ENCODE results near the gene C5. TPM values are rescaled to one million over a fixed set of nuclear protein-coding genes. Genes with fewer than 3 reads are reported as not detected.
"Not testable (repeated sequence)": the region's sequence is repeated elsewhere in the genome, so short reads cannot be mapped to it uniquely, and the experiment has no call there.

Gene C5
- total RNA-seq: 1 to 10 TPM in 2 of 3 donors, under 1 TPM in 1; 0.58 to 3.8 (median 1.3) TPM
- long read RNA-seq, donor 1, partial matches to known transcripts: 0 of 1 reads
- long read RNA-seq, donor 1, other reads (novel, unspliced or antisense): 1 of 1 reads
- long read RNA-seq, donor 2, partial matches to known transcripts: 1 of 1 reads
- long read RNA-seq, donor 2, other reads (novel, unspliced or antisense): 0 of 1 reads

- intact Hi-C loops (cut with DNase I, micrococcal nuclease): no loop called here
- H3K4me3 ChIP-seq: no peak within 1 kb of the TSS
- no peaks in the 10 kb centered on the region for H3K9me3 ChIP-seq
- no peaks in the 10 kb centered on the region for H3K4me1 ChIP-seq (ENCODE audit: low read depth)
- TF ChIP-seq, protein P1, sequence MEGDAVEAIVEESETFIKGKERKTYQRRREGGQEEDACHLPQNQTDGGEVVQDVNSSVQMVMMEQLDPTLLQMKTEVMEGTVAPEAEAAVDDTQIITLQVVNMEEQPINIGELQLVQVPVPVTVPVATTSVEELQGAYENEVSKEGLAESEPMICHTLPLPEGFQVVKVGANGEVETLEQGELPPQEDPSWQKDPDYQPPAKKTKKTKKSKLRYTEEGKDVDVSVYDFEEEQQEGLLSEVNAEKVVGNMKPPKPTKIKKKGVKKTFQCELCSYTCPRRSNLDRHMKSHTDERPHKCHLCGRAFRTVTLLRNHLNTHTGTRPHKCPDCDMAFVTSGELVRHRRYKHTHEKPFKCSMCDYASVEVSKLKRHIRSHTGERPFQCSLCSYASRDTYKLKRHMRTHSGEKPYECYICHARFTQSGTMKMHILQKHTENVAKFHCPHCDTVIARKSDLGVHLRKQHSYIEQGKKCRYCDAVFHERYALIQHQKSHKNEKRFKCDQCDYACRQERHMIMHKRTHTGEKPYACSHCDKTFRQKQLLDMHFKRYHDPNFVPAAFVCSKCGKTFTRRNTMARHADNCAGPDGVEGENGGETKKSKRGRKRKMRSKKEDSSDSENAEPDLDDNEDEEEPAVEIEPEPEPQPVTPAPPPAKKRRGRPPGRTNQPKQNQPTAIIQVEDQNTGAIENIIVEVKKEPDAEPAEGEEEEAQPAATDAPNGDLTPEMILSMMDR (IDR thresholded peaks at IDR 0.05): no peak
- DNase-seq (no peak), ATAC-seq (no peak)
- no peaks in the 10 kb centered on the region for H3K36me3 ChIP-seq (ENCODE audit: low read depth)
Measured at GRCh38 chr9:121050128-121050988, at the start of gene C5. C5 (minus strand) TSS chr9:121050275; CDS start chr9:121050246, 29 bp downstream.

DNA sequence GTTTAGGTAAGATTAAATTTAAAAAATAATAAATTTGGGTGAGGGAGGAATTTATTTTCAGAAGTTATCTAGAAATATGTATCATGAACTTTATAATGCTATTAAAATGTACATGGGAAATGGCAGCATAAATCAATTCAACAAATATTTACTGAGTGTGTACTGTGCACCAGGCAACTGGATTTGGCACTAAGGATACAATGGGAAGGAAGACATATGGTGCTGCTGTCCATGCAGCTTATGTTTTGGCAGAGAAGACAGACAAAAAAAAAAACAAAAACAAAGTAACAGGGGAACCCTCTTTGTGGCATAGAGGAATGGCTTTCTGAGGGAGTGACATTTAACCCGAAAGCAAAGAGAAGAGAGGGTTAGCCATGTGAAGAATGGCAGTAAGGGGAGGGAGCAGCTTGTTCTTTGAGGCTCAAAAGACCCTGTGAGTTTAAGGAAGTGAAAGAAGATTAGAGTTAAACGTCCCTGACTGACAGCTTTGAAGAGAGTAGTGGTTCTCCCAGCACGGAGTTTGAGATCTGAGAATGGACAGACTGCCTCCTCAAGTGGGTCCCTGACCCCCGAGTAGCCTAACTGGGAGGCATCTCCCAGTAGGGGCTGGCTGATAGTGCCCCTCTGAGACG, 48.6 kb upstream of the C5 start:
- no peak for DNase-seq
- Histone ChIP-seq H3K36me3 (ENCODE audit: low read depth) (no peaks in the 10 kb centered on the region), H3K4me1 (ENCODE audit: low read depth) (no peaks in the 10 kb centered on the region), H3K4me3 (no peak overlapping the region), H3K9me3 (no peaks in the 10 kb centered on the region)
- intact Hi-C loops (cut with DNase I, micrococcal nuclease): no loop called here
- peak; percentile 24 for ATAC-seq
- TF ChIP-seq, protein P1 (IDR thresholded peaks at IDR 0.05): no peak

DNA sequence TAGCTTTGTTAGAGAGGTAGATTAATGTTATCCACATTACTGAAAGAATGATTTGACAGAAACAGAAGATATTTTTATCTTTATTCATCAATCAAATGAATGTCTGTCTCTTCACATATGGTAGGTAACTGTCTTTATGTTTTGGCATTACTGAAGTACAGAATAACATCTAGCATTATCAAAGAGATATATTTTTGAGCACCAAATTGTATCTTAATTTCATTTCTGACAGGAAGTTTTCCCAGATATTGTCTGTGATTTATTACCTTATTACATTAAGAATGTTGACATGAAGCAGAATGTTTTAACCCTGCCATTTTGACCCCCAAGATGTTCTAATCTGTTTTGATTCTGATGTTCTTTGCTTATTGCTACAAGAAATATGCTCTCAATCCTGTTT, 45.0 kb upstream of the C5 start:
- H3K36me3 ChIP-seq (ENCODE audit: low read depth): no peaks in the 10 kb centered on the region
- no peaks in the 10 kb centered on the region for H3K9me3 ChIP-seq
- no peaks in the 10 kb centered on the region for H3K4me1 ChIP-seq (ENCODE audit: low read depth)
- TF ChIP-seq, protein P1 (IDR thresholded peaks at IDR 0.05): no peak
- no peak overlapping the region for H3K4me3 ChIP-seq
- DNase-seq (no peak), ATAC-seq (no peak)
- intact Hi-C loops (cut with DNase I, micrococcal nuclease): no loop called here

DNA sequence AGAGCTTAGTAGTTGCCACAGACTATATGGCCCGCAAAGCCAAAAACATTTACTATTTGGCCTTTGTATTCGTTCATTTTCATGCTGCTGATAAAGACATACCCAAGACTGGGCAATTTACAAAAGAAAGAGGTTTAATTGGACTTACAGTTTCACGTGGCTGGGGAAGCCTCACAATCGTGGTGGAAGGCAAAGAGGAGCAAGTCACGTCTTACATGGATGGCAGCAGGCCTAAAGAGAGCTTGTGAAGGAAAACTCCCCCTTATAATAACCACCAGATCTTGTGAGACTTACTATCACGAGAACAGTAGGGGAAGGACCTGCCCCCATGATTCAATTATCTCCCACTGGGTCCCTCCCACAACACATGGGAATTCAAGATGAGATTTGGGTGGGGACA, 40.7 kb upstream of the C5 start:
- intact Hi-C loops (cut with DNase I, micrococcal nuclease); H3K4me3 ChIP-seq; DNase-seq; H3K9me3 ChIP-seq; ATAC-seq; H3K36me3 ChIP-seq (ENCODE audit: low read depth); H3K4me1 ChIP-seq (ENCODE audit: low read depth): not testable (repeated sequence)

- intact Hi-C loops (cut with DNase I, micrococcal nuclease): no loop called here
- TF ChIP-seq, protein P1 (IDR thresholded peaks at IDR 0.05): no peak
- H3K4me1 ChIP-seq (ENCODE audit: low read depth): no peaks in the 10 kb centered on the region
- H3K9me3 ChIP-seq: no peaks in the 10 kb centered on the region
- H3K36me3 ChIP-seq (ENCODE audit: low read depth): no peaks in the 10 kb centered on the region
- no peak overlapping the region for H3K4me3 ChIP-seq
- DNase-seq (no peak), ATAC-seq (no peak)
Measured at GRCh38 chr9:121088576-121088975, 38.5 kb upstream of the C5 start.

- TF ChIP-seq, protein P1 (IDR thresholded peaks at IDR 0.05): no peak
- H3K36me3 ChIP-seq (ENCODE audit: low read depth): no peaks in the 10 kb centered on the region
- H3K4me3 ChIP-seq: no peak overlapping the region
- H3K9me3 ChIP-seq: no peaks in the 10 kb centered on the region
- H3K4me1 ChIP-seq (ENCODE audit: low read depth): no peaks in the 10 kb centered on the region
- intact Hi-C loops (cut with DNase I, micrococcal nuclease): no loop called here
- DNase-seq (no peak), ATAC-seq (no peak)
Measured at GRCh38 chr9:121085661-121086060, 35.6 kb upstream of the C5 start.

Measured in mucosa of descending colon (tissue), 3 donors.